Thoracic aorta (tissue), 2 donors: Measurements from ENCODE around the gene LSM2. TPM values are rescaled to one million over a fixed set of nuclear protein-coding genes. Genes with fewer than 3 reads are reported as not detected.
"Not testable (repeated sequence)": the region's sequence is repeated elsewhere in the genome, so short reads cannot be mapped to it uniquely, and the experiment has no call there.

Experiments used
- ATAC-seq: fragments of 150-250 bp; one replicate; pipeline ENCODE4 v1.8.0; 2017; ENCODE audit warnings: low read depth; ENCODE audit not compliant: insufficient number of reproducible peaks, low FRiP score
- DNase-seq: peaks from one replicate; pipeline ENCODE4 v3.0.0-alpha.2; 2020; ENCODE audit warnings: low spot score
- H3K27ac ChIP-seq, 2 donors: fragments of 200-600 bp; sonication (generic); 1 replicate in 1 of 2; 2 replicates in 1 of 2; pipeline ENCODE4 v1.5.1; 2016; ENCODE audit warnings: mild to moderate bottlenecking in 2 of 2, moderate library complexity in 2 of 2
- H3K27me3 ChIP-seq: fragments of 200-600 bp; sonication (generic); replicated peaks from 2 replicates; pipeline ENCODE4 v1.6.0; 2016; ENCODE audit warnings: mild to moderate bottlenecking; ENCODE audit not compliant: insufficient read depth
- H3K36me3 ChIP-seq: fragments of 200-600 bp; sonication (generic); one replicate; pipeline ENCODE4 v1.5.1; 2016
- H3K4me1 ChIP-seq, 2 donors: fragments of 200-600 bp; sonication (generic); 1 replicate in 1 of 2; 2 replicates in 1 of 2; pipeline versions ENCODE4 v1.5.1 to v1.6.0; 2016; ENCODE audit warnings: low read depth in 2 of 2, mild to moderate bottlenecking in 1 of 2; ENCODE audit not compliant: control insufficient read depth in 1 of 2
- H3K4me3 ChIP-seq: fragments of 200-600 bp; sonication (generic); 2 replicates; pipeline ENCODE4 v1.5.1; 2016; ENCODE audit warnings: mild to moderate bottlenecking
- H3K9me3 ChIP-seq: fragments of 200-600 bp; sonication (generic); 2 replicates; pipeline ENCODE4 v1.5.1; 2016
- CTCF ChIP-seq: fragments of 200-600 bp; sonication (generic); IDR thresholded peaks from one replicate; pipeline ENCODE4 v1.5.1; 2019; ENCODE audit warnings: antibody characterized with exemption
- total RNA-seq, 2 donors: library from RNA; depleted of rRNA; stranded (reverse); fragments of >200 nt; gene quantifications; one replicate each; pipeline versions ENCODE4 v1.1.0 to v1.2.3, GENCODE V29; 2016

Gene LSM2
- total RNA-seq, 2 donors from 2014 or later = 21.2 to 40.1 TPM

DNA sequence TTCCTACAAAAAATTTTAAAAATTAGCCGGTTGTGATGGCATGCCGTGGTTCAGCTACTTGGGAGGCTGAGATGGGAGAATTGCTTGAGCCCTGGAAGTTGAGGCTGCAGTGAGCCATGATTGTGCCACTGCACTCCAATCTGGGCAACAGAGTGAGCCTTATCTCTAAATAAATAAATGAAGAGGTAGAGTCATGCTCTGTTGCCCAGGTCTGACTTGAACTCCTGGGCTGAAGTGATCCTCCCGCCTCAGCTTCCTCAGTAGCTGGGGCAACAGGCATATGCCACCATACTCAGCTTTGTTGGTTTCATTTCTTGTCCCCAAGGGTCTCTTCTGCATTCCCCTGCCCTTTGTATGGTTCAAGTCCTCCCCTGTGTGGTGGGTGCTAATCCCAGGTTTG is 37.7 kb upstream of the LSM2 start:
- DNase-seq (no peak), ATAC-seq (no peak)
- H3K27ac ChIP-seq = no peak overlapping the region
- no peaks in the 10 kb centered on the region for H3K27me3 ChIP-seq
- TF ChIP-seq CTCF = no peak
- H3K9me3 ChIP-seq = no peaks in the 10 kb centered on the region
- no peaks in the 10 kb centered on the region for H3K4me1 ChIP-seq
- peaks cover 14% of the 10 kb centered on the region for H3K36me3 ChIP-seq
- no peak overlapping the region for H3K4me3 ChIP-seq

GRCh38 chr6:31842053-31842452 is 35.3 kb upstream of the LSM2 start:
- H3K36me3 ChIP-seq = peaks cover 36% of the 10 kb centered on the region

DNA sequence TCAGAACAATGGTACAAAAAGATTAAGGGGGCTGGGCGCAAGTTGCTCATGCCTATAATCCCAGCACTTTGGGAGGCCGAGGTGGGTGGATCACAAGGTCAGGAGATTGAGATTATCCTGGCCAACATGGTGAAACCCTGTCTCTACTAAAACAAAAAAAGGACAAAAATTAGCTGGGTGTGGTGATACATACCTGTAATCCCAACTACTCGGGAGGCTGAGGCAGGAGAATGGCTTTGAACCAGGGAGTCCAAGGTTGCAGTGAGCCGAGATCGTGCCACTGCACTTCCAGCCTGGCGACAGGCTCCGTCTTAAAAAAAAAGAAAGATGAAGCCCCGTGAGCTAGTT is 33.0 kb upstream of the LSM2 start:
- Histone ChIP-seq H3K36me3 (peaks cover 40% of the 10 kb centered on the region), H3K4me1 (peaks cover 31% of the 10 kb centered on the region in 2 donors)
- H3K27ac ChIP-seq, H3K27me3 ChIP-seq, H3K9me3 ChIP-seq, DNase-seq, ATAC-seq, H3K4me3 ChIP-seq: not testable (repeated sequence)

More at GRCh38 chr6:31842053-31842452, 35.3 kb upstream of the LSM2 start:
- Histone ChIP-seq H3K27me3 (no peaks in the 10 kb centered on the region), H3K27ac (no peak overlapping the region), H3K9me3 (no peaks in the 10 kb centered on the region), H3K4me3 (no peak overlapping the region), H3K4me1 (peaks cover 14 to 15% of the 10 kb centered on the region in 2 donors)
- ATAC-seq (no peak), DNase-seq (no peak)
- no peak for TF ChIP-seq CTCF

GRCh38 chr6:31838968-31839367 is 32.2 kb upstream of the LSM2 start:
- H3K27ac ChIP-seq = no peak overlapping the region
- H3K4me1 ChIP-seq = peaks cover 33 to 35% of the 10 kb centered on the region in 2 donors
- no peaks in the 10 kb centered on the region for H3K9me3 ChIP-seq
- H3K27me3 ChIP-seq = no peaks in the 10 kb centered on the region
- no peak for TF ChIP-seq CTCF
- ATAC-seq = no peak
- DNase-seq = no peak
- H3K36me3 ChIP-seq = peaks cover 40% of the 10 kb centered on the region
- H3K4me3 ChIP-seq = no peak overlapping the region

- not testable (repeated sequence) for H3K9me3 ChIP-seq, H3K27ac ChIP-seq, H3K27me3 ChIP-seq, ATAC-seq, DNase-seq
- H3K36me3 ChIP-seq = peaks cover 40% of the 10 kb centered on the region
- peak overlapping the region; percentile 98 for H3K4me3 ChIP-seq
- H3K4me1 ChIP-seq = peaks cover 35 to 40% of the 10 kb centered on the region in 2 donors
Measured at GRCh38 chr6:31838114-31838553, 31.4 kb upstream of the LSM2 start.

GRCh38 chr6:31837369-31838113 is 30.8 kb upstream of the LSM2 start:
- Histone ChIP-seq H3K27me3 (no peaks in the 10 kb centered on the region), H3K36me3 (peaks cover 40% of the 10 kb centered on the region), H3K4me1 (peaks cover 35 to 40% of the 10 kb centered on the region in 2 donors), H3K4me3 (peak overlapping the region; percentile 98), H3K27ac (peak overlapping the region; percentile 27 to 92), H3K9me3 (no peaks in the 10 kb centered on the region)
- TF ChIP-seq CTCF = no peak
- ATAC-seq (no peak), DNase-seq (no peak)
